ENCODE data around the gene EMX2. TPM values are rescaled to one million over a fixed set of nuclear protein-coding genes. Genes with fewer than 3 reads are reported as not detected.

Gene EMX2
- total and polyA plus RNA-seq, 10 of the 15 experiments (the other 5 are each of a cell fraction or from before 2014, with no cell fraction given) = 0.12 TPM; not detected in 9

DNA sequence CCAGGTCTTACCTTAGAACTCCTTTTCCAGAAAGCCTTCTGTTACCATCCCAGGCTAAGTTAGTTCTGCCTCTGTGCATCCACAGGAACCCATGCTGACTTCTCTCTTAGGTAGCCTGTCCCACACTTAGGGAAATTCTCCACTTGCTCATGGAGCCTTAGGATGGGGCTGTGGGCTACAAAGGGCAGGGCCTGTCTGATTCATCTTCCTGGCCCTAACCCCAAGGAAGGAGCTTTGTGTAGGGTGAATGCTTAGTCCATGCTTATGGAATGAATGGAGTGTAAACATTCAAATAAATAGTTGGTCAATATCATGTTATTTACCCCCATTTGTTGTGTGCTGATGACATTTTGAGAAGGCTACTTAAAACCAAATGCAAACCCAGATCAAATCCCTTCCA, 54.7 kb downstream of the EMX2 start:
- Histone ChIP-seq H3K27me3 (replicated peaks in 1 of 2; ENCODE audit: control insufficient read depth in 2 of 2, insufficient read depth in 2 of 2, low read length in 1 of 2) (peaks cover 2 to 3% of the 10 kb centered on the region in 2 experiments; a peak in 3 of 4 replicates), H3K4me3 (no peak overlapping the region), H2AFZ (ENCODE audit: control insufficient read depth, low read depth, low read length) (no peak overlapping the region), H3K79me2 (ENCODE audit: control insufficient read depth, insufficient read depth, low read length) (no peaks in the 10 kb centered on the region), H3K9ac (ENCODE audit: control insufficient read depth, insufficient read depth, low read length) (no peak overlapping the region), H3K27ac (ENCODE audit: control insufficient read depth, insufficient read depth) (no peak overlapping the region), H3K4me2 (ENCODE audit: control insufficient read depth, insufficient read depth) (no peak overlapping the region), H3K36me3 (ENCODE audit: control insufficient read depth in 2 of 2, insufficient read depth in 2 of 2, low read length in 1 of 2) (no peaks in the 10 kb centered on the region), H3K4me1 (ENCODE audit: control insufficient read depth, insufficient read depth, low read length) (no peaks in the 10 kb centered on the region), H3K9me3 (replicated peaks; ENCODE audit: control insufficient read depth, insufficient read depth, low read length) (no peaks in the 10 kb centered on the region), H4K20me1 (ENCODE audit: control insufficient read depth, insufficient read depth) (no peaks in the 10 kb centered on the region)
- FAIRE-seq = no peak
- no peak for DNase-seq (ENCODE audit: low read depth, low spot score)
- ChIA-PET POLR2A (no interaction called here), CTCF (interaction anchor here (1.2 to 1.3 kb wide), 2 partner anchors 26 to 59 kb away, joined by 3 to 4 read pairs; no protein-coding TSS in a partner anchor), RAD21 (ENCODE audit: unreplicated experiment) (no interaction called here), SMC1A (ENCODE audit: uncharacterized antibody, unreplicated experiment) (interaction anchor here (0.7 to 1.0 kb wide), 2 partner anchors 12 to 714 kb away, joined by 3 read pairs; no protein-coding TSS in a partner anchor)
- TF ChIP-seq SMAD5 (IDR thresholded peaks at IDR 0.05; ENCODE audit: low read depth) (no peak), EP300 (IDR thresholded peaks at IDR 0.05; ENCODE audit: borderline replicate concordance in 1 of 2, control insufficient read depth in 1 of 2, low read depth in 2 of 2, low read length in 2 of 2) (no peak), FOXK2 (IDR thresholded peaks at IDR 0.05) (no peak), CBX5 (IDR thresholded peaks at IDR 0.05; ENCODE audit: low read depth) (no peak), PAX8 (IDR thresholded peaks at IDR 0.05) (no peak), STAT3 (IDR thresholded peaks at IDR 0.05; ENCODE audit: low read depth, low read length) (no peak), HCFC1 (IDR thresholded peaks at IDR 0.05; ENCODE audit: low read length) (no peak)
- TF ChIP-seq, protein P1, sequence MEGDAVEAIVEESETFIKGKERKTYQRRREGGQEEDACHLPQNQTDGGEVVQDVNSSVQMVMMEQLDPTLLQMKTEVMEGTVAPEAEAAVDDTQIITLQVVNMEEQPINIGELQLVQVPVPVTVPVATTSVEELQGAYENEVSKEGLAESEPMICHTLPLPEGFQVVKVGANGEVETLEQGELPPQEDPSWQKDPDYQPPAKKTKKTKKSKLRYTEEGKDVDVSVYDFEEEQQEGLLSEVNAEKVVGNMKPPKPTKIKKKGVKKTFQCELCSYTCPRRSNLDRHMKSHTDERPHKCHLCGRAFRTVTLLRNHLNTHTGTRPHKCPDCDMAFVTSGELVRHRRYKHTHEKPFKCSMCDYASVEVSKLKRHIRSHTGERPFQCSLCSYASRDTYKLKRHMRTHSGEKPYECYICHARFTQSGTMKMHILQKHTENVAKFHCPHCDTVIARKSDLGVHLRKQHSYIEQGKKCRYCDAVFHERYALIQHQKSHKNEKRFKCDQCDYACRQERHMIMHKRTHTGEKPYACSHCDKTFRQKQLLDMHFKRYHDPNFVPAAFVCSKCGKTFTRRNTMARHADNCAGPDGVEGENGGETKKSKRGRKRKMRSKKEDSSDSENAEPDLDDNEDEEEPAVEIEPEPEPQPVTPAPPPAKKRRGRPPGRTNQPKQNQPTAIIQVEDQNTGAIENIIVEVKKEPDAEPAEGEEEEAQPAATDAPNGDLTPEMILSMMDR (IDR thresholded peaks at IDR 0.05 in 2 of 3, conservative IDR thresholded peaks at IDR 0.05 in 1 of 3; ENCODE audit: control insufficient read depth in 2 of 3, extremely low read depth in 1 of 3, insufficient read depth in 1 of 3, low read depth in 3 of 3, low read length in 3 of 3) = no peak
- TF ChIP-seq, protein P2, sequence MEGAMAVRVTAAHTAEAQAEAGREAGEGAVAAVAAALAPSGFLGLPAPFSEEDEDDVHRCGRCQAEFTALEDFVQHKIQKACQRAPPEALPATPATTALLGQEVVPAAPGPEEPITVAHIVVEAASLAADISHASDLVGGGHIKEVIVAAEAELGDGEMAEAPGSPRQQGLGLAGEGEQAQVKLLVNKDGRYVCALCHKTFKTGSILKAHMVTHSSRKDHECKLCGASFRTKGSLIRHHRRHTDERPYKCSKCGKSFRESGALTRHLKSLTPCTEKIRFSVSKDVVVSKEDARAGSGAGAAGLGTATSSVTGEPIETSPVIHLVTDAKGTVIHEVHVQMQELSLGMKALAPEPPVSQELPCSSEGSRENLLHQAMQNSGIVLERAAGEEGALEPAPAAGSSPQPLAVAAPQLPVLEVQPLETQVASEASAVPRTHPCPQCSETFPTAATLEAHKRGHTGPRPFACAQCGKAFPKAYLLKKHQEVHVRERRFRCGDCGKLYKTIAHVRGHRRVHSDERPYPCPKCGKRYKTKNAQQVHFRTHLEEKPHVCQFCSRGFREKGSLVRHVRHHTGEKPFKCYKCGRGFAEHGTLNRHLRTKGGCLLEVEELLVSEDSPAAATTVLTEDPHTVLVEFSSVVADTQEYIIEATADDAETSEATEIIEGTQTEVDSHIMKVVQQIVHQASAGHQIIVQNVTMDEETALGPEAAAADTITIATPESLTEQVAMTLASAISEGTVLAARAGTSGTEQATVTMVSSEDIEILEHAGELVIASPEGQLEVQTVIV (IDR thresholded peaks at IDR 0.05; ENCODE audit: borderline replicate concordance, partially characterized antibody) = no peak
- TF ChIP-seq, protein P3, sequence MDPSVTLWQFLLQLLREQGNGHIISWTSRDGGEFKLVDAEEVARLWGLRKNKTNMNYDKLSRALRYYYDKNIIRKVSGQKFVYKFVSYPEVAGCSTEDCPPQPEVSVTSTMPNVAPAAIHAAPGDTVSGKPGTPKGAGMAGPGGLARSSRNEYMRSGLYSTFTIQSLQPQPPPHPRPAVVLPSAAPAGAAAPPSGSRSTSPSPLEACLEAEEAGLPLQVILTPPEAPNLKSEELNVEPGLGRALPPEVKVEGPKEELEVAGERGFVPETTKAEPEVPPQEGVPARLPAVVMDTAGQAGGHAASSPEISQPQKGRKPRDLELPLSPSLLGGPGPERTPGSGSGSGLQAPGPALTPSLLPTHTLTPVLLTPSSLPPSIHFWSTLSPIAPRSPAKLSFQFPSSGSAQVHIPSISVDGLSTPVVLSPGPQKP (IDR thresholded peaks at IDR 0.05; ENCODE audit: low read depth, low read length) = no peak
- in situ Hi-C loops (cut with MboI) = no loop called here
- no TSS peak for BruUV-seq (replicated peaks)
- ATAC-seq = no peak
- intact Hi-C loops (cut with micrococcal nuclease; ENCODE audit: unreplicated experiment) = no loop called here

Other genes starting within 250 kb of the EMX2 start
- 6.1 and 7.1 TPM in 2 replicates for gene PDZD8, start 167.3 kb upstream of the EMX2 start, total RNA-seq (2014; rRNA removed)
- 14.1 and 14.4 TPM in 2 replicates for gene PDZD8, start 167.3 kb upstream of the EMX2 start, total RNA-seq (2014; rRNA removed; fragmentation: Illumina TruSeq; extraction: Trizol)
- 16.7 and 17.0 TPM in 2 replicates for gene PDZD8, start 167.3 kb upstream of the EMX2 start, total RNA-seq (2021)
- 21.2 and 29.3 TPM in 2 replicates for gene PDZD8, start 167.3 kb upstream of the EMX2 start, polyA plus RNA-seq (2011; rRNA removed)
- gene PDZD8, start 167.3 kb upstream of the EMX2 start, polyA plus RNA-seq (2014; fragmentation: Illumina TruSeq; extraction: Trizol) = 15.5 and 17.9 TPM in 2 replicates
- gene PDZD8, start 167.3 kb upstream of the EMX2 start, polyA plus RNA-seq (2014; fragmentation: Nextera tagmentation; extraction: Ambion mirVana) = 1 to 10 TPM; 2.0 to 2.1 TPM
- 5.1 and 6.3 TPM in 2 replicates for gene PDZD8, start 167.3 kb upstream of the EMX2 start, polyA plus RNA-seq (2014; rRNA removed)
- gene PDZD8, start 167.3 kb upstream of the EMX2 start, polyA plus RNA-seq (2016; fragmentation: Nextera tagmentation; extraction: Ambion mirVana) = 1 to 10 TPM; 5.0 to 5.4 TPM

Data from GM12878 (cell line).